Cardiac fibroblast (primary cell): ENCODE measurements around the gene INTS13.
"Not testable (repeated sequence)": the region's sequence is repeated elsewhere in the genome, so short reads cannot be mapped to it uniquely, and the experiment has no call there.

Experiments used
- DNase-seq, 2 donors: peaks; one replicate each; pipeline versions ENCODE4 v3.0.0 to v3.0.0-alpha.2; 2010; ENCODE audit warnings: low read depth in 2 of 2
- H3K4me3 ChIP-seq, 2 donors: replicated peaks in 1 of 2; 1 replicate in 1 of 2; 2 replicates in 1 of 2; pipeline ENCODE4 v1.5.1; 2011; ENCODE audit warnings: low read depth in 2 of 2, low read length in 2 of 2, mild to moderate bottlenecking in 2 of 2, moderate library complexity in 1 of 2
- TF ChIP-seq, protein P1 (sequence below): IDR thresholded peaks from one replicate; pipeline ENCODE4 v1.5.1; 2011; ENCODE audit warnings: low read depth, mild to moderate bottlenecking, low read length, inconsistent platforms

The INTS13 gene

DNA sequence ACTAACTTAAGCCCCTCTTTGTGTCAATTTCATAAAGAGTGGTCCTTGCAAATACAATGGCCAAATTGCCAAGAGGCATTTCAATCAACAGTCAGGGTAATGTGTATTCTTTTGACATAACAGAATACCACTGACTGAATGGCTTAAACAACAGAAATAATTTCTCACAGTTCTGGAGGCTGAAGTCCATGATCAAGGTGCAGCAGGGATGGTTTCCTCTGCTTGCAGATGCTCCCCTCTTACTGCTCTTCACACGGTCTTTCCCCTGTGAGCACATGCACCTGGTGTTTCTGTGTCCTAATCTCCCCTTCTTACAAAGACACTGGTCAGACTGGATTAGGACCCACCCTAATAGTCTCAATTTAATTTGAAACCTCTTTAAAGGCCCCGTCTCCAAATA is 32.4 kb upstream of the INTS13 start:
- no peak for DNase-seq
- no peak overlapping the region for H3K4me3 ChIP-seq
- TF ChIP-seq, protein P1, sequence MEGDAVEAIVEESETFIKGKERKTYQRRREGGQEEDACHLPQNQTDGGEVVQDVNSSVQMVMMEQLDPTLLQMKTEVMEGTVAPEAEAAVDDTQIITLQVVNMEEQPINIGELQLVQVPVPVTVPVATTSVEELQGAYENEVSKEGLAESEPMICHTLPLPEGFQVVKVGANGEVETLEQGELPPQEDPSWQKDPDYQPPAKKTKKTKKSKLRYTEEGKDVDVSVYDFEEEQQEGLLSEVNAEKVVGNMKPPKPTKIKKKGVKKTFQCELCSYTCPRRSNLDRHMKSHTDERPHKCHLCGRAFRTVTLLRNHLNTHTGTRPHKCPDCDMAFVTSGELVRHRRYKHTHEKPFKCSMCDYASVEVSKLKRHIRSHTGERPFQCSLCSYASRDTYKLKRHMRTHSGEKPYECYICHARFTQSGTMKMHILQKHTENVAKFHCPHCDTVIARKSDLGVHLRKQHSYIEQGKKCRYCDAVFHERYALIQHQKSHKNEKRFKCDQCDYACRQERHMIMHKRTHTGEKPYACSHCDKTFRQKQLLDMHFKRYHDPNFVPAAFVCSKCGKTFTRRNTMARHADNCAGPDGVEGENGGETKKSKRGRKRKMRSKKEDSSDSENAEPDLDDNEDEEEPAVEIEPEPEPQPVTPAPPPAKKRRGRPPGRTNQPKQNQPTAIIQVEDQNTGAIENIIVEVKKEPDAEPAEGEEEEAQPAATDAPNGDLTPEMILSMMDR = no peak

DNA sequence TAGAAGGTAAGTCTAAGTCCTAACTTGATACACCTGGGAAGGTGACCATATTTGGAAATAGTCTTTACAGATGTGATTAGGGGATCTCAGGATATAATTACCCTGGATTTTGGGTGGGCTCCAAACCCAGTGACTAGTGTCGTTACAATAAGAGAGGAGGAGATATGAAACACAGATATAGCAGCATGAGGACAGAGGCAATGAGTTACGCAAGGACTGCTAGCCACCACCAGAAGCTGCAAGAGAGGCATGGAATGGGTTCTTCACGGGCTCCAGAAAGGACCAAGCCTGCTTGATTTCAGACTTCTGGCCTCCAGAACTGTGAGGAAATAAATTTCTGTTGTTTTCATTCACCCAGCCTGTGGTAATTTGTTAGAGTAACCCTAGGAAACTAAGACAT is 29.1 kb upstream of the INTS13 start:
- H3K4me3 ChIP-seq = no peak overlapping the region
- DNase-seq = no peak
- TF ChIP-seq, protein P1 = no peak

DNA sequence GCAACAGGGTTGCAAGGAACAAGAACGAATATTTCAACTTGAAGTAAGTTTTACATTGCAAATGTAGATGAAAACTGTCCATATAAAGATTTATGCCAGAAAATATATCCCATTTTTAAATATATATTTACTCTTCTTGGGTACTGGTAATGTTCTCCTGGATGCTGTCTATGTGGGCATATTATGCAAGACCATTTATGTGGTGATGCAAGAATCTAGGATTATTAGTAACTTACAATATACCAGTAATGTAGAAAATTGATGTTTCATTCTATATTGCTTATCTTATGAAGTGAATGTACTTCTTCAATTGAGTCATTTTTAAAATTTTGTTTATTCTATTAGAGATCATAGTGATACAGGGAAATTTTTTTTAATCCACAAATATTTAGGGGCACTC is 25.6 kb upstream of the INTS13 start:
- no peak overlapping the region for H3K4me3 ChIP-seq
- DNase-seq = peak in 1 of 2 donors; percentile 34
- TF ChIP-seq, protein P1 = no peak

DNA sequence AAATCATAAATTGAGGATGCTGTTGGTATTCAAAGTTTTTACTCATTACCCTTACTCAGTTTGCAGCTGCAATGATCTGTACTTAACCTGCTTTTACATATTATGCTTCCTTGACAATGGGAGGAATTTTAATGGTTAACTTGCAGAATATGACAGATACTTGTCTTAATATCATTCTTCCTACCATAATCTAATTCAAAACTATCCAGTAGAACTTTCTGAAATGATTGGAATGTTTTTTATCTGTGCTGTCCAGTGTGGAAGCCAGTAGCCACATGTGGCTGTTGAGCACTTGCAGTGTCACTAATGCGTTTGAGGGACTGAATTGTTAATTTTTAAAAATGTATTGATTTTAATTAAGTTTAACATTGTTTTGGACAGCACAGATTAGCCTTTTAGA is 24.0 kb upstream of the INTS13 start:
- H3K4me3 ChIP-seq = no peak overlapping the region
- TF ChIP-seq, protein P1 = no peak
- no peak for DNase-seq

DNA sequence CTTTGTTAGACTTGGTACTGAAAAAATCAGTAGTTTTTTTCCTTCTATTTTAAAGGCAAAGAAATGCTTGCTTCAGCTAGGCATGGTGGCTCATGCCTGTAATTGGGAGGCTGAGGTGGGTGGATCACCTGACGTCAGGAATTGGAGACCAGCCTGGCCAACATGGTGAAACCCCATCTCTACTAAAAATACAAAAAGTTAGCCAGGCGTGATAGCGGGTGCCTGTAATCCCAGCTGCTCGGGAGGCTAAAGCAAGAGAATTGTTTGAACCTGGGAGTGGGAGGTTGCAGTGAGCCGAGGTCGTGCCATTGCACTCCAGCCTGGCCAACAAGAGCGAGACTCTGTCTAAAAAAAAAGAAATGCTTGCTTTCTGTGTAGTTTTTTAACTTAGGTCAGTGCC is 23.6 kb upstream of the INTS13 start:
- not testable (repeated sequence) for DNase-seq, H3K4me3 ChIP-seq

DNA sequence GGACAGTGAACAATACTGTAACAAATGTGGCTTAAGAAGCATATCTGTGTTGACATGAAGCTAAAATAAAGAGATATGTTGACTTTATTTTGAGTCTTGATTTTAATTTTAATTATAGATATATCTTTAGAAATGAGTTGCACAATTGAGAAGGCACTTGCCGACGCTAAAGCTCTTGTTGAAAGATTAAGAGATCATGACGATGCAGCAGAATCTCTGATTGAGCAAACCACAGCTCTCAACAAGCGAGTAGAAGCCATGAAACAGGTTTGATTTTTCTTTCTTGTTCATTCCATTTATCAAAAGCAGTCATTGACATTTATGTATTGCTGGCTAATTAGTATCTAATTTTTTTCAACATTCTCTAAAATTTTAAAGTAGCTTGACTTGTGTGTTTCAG is 16.2 kb upstream of the INTS13 start:
- H3K4me3 ChIP-seq = no peak overlapping the region
- DNase-seq = no peak
- TF ChIP-seq, protein P1 = no peak

DNA sequence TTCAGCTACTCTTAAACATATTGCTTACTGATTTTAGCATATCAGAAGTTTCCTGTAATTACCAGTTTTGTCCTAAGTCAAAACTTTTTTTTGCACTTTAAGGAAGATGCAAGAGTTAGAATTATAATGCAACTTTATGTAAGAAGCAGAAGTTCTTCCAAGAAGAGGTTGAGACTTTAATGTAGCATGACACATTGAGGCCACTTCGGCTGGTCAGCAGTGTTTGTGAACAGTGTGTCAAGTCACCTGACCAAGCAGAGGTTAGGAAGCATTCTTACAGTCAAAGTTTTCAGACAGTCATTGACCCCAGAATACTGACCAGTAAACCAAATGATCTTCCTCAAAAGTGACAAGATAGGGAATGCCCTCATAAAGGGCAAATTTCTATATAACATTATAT is 15.7 kb upstream of the INTS13 start:
- TF ChIP-seq, protein P1 = no peak
- no peak overlapping the region for H3K4me3 ChIP-seq
- peak in 1 of 2 donors; percentile 28 for DNase-seq
